H9 (cell line): ENCODE data around the gene QARS1. TPM values are rescaled to one million over a fixed set of nuclear protein-coding genes. Genes with fewer than 3 reads are reported as not detected.

Experiments used
- DNase-seq: peaks from one replicate; pipeline ENCODE4 v3.0.0-alpha.2; 2017
- H2AFZ ChIP-seq: one replicate; pipeline ENCODE4 v1.6.1; 2013; ENCODE audit warnings: mild to moderate bottlenecking, low read length, control low read depth, moderate library complexity
- H2AK5ac ChIP-seq: 2 replicates; pipeline ENCODE4 v1.6.1; 2013; ENCODE audit warnings: low read length, control low read depth, mixed read lengths; ENCODE audit not compliant: insufficient read length
- H2BK120ac ChIP-seq: one replicate; pipeline ENCODE4 v1.6.1; 2013; ENCODE audit warnings: low read depth, mild to moderate bottlenecking, low read length, control low read depth, inconsistent platforms; ENCODE audit not compliant: poor library complexity, severe bottlenecking
- H2BK12ac ChIP-seq: 2 replicates; pipeline ENCODE4 v1.6.1; 2013; ENCODE audit warnings: low read length, control low read depth, mixed read lengths, low read depth; ENCODE audit not compliant: insufficient read length
- H2BK15ac ChIP-seq: 2 replicates; pipeline ENCODE4 v1.6.1; 2013; ENCODE audit warnings: low read depth, low read length, control low read depth
- H2BK20ac ChIP-seq: one replicate; pipeline ENCODE4 v1.6.1; 2013; ENCODE audit warnings: low read depth, mild to moderate bottlenecking, low read length, control low read depth, inconsistent platforms; ENCODE audit not compliant: poor library complexity, severe bottlenecking
- H2BK5ac ChIP-seq: 2 replicates; pipeline ENCODE4 v1.6.1; 2013; ENCODE audit warnings: low read length, control low read depth, mixed read lengths; ENCODE audit not compliant: insufficient read length
- H3K14ac ChIP-seq: 2 replicates; pipeline ENCODE4 v1.6.1; 2013; ENCODE audit warnings: low read length, control low read depth; ENCODE audit not compliant: insufficient read depth
- H3K18ac ChIP-seq: 2 replicates; pipeline ENCODE4 v1.6.1; 2013; ENCODE audit warnings: low read depth, mild to moderate bottlenecking, mixed read lengths, low read length, control low read depth; ENCODE audit not compliant: insufficient read length
- H3K23ac ChIP-seq: 2 replicates; pipeline ENCODE4 v1.6.1; 2013; ENCODE audit warnings: low read length, control low read depth, mixed read lengths, low read depth; ENCODE audit not compliant: insufficient read length
- H3K23me2 ChIP-seq: 2 replicates; pipeline ENCODE4 v1.6.1; 2013; ENCODE audit warnings: low read depth, mild to moderate bottlenecking, mixed read lengths, low read length, control low read depth; ENCODE audit not compliant: insufficient read length, poor library complexity, severe bottlenecking
- H3K27ac ChIP-seq: 2 replicates; pipeline ENCODE4 v1.5.1; 2013; ENCODE audit warnings: low read length, control low read depth, mixed read lengths, low read depth; ENCODE audit not compliant: insufficient read length
- H3K27me3 ChIP-seq: 2 replicates; pipeline ENCODE4 v1.6.1; 2013; ENCODE audit warnings: low read length, control low read depth, inconsistent platforms; ENCODE audit not compliant: insufficient read depth
- H3K4ac ChIP-seq: 2 replicates; pipeline ENCODE4 v1.6.1; 2013; ENCODE audit warnings: low read depth, mild to moderate bottlenecking, control low read depth, inconsistent platforms, low read length, moderate library complexity
- H3K4me1 ChIP-seq: 2 replicates; pipeline ENCODE4 v1.6.1; 2013; ENCODE audit warnings: low read length, control low read depth, inconsistent platforms; ENCODE audit not compliant: insufficient read depth
- H3K4me2 ChIP-seq: 2 replicates; pipeline ENCODE4 v1.6.1; 2013; ENCODE audit warnings: low read length, control low read depth, mixed read lengths; ENCODE audit not compliant: insufficient read length, insufficient read depth
- H3K56ac ChIP-seq: 2 replicates; pipeline ENCODE4 v1.6.1; 2013; ENCODE audit warnings: low read depth, mild to moderate bottlenecking, mixed read lengths, low read length, control low read depth; ENCODE audit not compliant: insufficient read length
- H3K79me1 ChIP-seq: 2 replicates; pipeline ENCODE4 v1.6.1; 2013; ENCODE audit warnings: low read depth, mild to moderate bottlenecking, moderate library complexity, low read length, control low read depth, inconsistent platforms; ENCODE audit not compliant: insufficient read depth, poor library complexity, severe bottlenecking
- H3K79me2 ChIP-seq: 2 replicates; pipeline ENCODE4 v1.6.1; 2013; ENCODE audit warnings: low read length, control low read depth, inconsistent platforms; ENCODE audit not compliant: insufficient read depth
- H3K9ac ChIP-seq: 2 replicates; pipeline ENCODE4 v1.6.1; 2013; ENCODE audit warnings: low read length, control low read depth, mixed read lengths; ENCODE audit not compliant: insufficient read length; ENCODE audit errors: extremely low read depth
- H3K9me3 ChIP-seq: one replicate; pipeline ENCODE4 v1.6.1; 2013; ENCODE audit warnings: low read depth, low read length, inconsistent platforms; ENCODE audit not compliant: control insufficient read depth
- H3T11ph ChIP-seq: one replicate; pipeline ENCODE4 v1.6.1; 2013; ENCODE audit warnings: mild to moderate bottlenecking, low read length, control low read depth, inconsistent platforms
- H4K20me1 ChIP-seq: one replicate; pipeline ENCODE4 v1.6.1; 2013; ENCODE audit not compliant: control insufficient read depth, insufficient read length, insufficient read depth
- H4K5ac ChIP-seq: 2 replicates; pipeline ENCODE4 v1.6.1; 2013; ENCODE audit warnings: low read depth, mild to moderate bottlenecking, mixed read lengths, low read length, control low read depth; ENCODE audit not compliant: insufficient read length
- H4K8ac ChIP-seq: replicated peaks from 2 replicates; pipeline ENCODE4 v1.6.1; 2013; ENCODE audit warnings: low read length, control low read depth, mixed read lengths, low read depth; ENCODE audit not compliant: insufficient read length
- H4K91ac ChIP-seq: 2 replicates; pipeline ENCODE4 v1.6.1; 2013; ENCODE audit warnings: low read depth, mild to moderate bottlenecking, moderate library complexity, mixed read lengths, low read length, control low read depth; ENCODE audit not compliant: insufficient read length
- H3K27ac Mint-ChIP-seq, 3 experiments: 2 replicates in 2 of 3; 3 replicates in 1 of 3; pipeline ENCODE4 v1.8.0; 2020 to 2021; ENCODE audit warnings: mixed read lengths in 3 of 3, mild to moderate bottlenecking in 1 of 3, moderate library complexity in 1 of 3
- H3K27me3 Mint-ChIP-seq: 2 replicates; pipeline ENCODE4 v1.8.0; 2021; ENCODE audit warnings: low read depth, mild to moderate bottlenecking, moderate library complexity, mixed read lengths
- H3K36me3 Mint-ChIP-seq, 3 experiments: 2 replicates in 2 of 3; 3 replicates in 1 of 3; pipeline ENCODE4 v1.8.0; 2020 to 2021; ENCODE audit warnings: low read depth in 3 of 3, mixed read lengths in 3 of 3; ENCODE audit not compliant: insufficient read depth in 1 of 3
- H3K4me1 Mint-ChIP-seq, 2 experiments: 2 replicates each; pipeline ENCODE4 v1.8.0; 2020; ENCODE audit warnings: mixed read lengths in 2 of 2
- H3K4me3 Mint-ChIP-seq, 2 experiments: 2 replicates in 1 of 2; 3 replicates in 1 of 2; pipeline ENCODE4 v1.8.0; 2020 to 2021; ENCODE audit warnings: mild to moderate bottlenecking in 2 of 2, mixed read lengths in 2 of 2, moderate library complexity in 1 of 2
- H3K9me3 Mint-ChIP-seq, 2 experiments: 2 replicates in 1 of 2; 3 replicates in 1 of 2; pipeline ENCODE4 v1.8.0; 2020; ENCODE audit warnings: mild to moderate bottlenecking in 2 of 2, mixed read lengths in 2 of 2, moderate library complexity in 1 of 2
- WGBS: extraction: QIAGEN DNeasy Blood & Tissue Kit; methylation state at CpG from one replicate; pipeline ENCODE4 v1.1.7; 2013; ENCODE audit warnings: missing lambda C conversion rate, low lambda C conversion rate, mixed read lengths; ENCODE audit not compliant: insufficient read length; ENCODE audit errors: extremely low coverage; 5-methylcytosine and 5-hydroxymethylcytosine counted together
- total RNA-seq: library from RNA; stranded (reverse); gene quantifications from 2 replicates; pipeline ENCODE4 v1.2.1, GENCODE V29; 2021
- TF ChIP-seq, protein P1 (sequence below): fragments of 200-600 bp; sonication (generic); conservative IDR thresholded peaks from 3 replicates; pipeline ENCODE4 v1.8.0; 2021; ENCODE audit warnings: antibody characterized with exemption, mild to moderate bottlenecking

The QARS1 gene
- total RNA-seq, 1 experiment from 2014 or later, result 390 TPM

DNA sequence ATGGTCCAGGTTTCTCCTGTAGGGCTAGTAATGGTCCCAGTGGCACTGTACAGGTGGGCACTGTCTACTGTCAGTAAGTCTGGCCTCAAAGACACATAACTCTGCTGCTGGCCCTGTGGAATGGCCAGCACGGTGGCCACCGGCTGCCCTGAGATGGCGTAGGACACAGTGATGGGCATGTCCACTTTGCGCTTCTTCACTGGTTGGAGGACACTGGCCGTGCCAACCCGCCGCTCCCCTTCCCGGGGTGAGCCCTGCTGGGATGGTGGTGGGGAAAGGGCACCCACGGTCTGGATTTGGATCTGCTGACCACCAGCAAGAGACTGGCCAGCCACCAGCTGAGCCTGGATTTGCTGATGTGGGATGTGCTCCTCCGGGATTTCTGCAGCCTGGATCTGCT is 47.3 kb downstream of the QARS1 start:
- no peak overlapping the region for H2BK120ac ChIP-seq
- H4K91ac ChIP-seq, result no peak overlapping the region
- H3K23me2 ChIP-seq, result no peaks in the 10 kb centered on the region
- H3K36me3 Mint-ChIP-seq, result peaks cover 32 to 83% (median 58%) of the 10 kb centered on the region in 3 experiments; a peak in 6 of 7 replicates
- TF ChIP-seq, protein P1, sequence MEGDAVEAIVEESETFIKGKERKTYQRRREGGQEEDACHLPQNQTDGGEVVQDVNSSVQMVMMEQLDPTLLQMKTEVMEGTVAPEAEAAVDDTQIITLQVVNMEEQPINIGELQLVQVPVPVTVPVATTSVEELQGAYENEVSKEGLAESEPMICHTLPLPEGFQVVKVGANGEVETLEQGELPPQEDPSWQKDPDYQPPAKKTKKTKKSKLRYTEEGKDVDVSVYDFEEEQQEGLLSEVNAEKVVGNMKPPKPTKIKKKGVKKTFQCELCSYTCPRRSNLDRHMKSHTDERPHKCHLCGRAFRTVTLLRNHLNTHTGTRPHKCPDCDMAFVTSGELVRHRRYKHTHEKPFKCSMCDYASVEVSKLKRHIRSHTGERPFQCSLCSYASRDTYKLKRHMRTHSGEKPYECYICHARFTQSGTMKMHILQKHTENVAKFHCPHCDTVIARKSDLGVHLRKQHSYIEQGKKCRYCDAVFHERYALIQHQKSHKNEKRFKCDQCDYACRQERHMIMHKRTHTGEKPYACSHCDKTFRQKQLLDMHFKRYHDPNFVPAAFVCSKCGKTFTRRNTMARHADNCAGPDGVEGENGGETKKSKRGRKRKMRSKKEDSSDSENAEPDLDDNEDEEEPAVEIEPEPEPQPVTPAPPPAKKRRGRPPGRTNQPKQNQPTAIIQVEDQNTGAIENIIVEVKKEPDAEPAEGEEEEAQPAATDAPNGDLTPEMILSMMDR, result no peak
- no peaks in the 10 kb centered on the region for H3K4me1 ChIP-seq
- H3K27ac ChIP-seq, result no peak overlapping the region
- H3K56ac ChIP-seq, result no peak overlapping the region
- no peak overlapping the region for H2AK5ac ChIP-seq
- no peaks in the 10 kb centered on the region for H3K27me3 Mint-ChIP-seq
- no peak overlapping the region for H4K8ac ChIP-seq
- no peak overlapping the region for H3K27ac Mint-ChIP-seq
- no peaks in the 10 kb centered on the region for H3K4me1 Mint-ChIP-seq
- no peak overlapping the region for H3T11ph ChIP-seq
- H3K9me3 Mint-ChIP-seq, result no peaks in the 10 kb centered on the region
- H2BK15ac ChIP-seq, result no peak overlapping the region
- H3K9me3 ChIP-seq, result no peaks in the 10 kb centered on the region
- no peaks in the 10 kb centered on the region for H4K20me1 ChIP-seq
- no peak overlapping the region for H3K14ac ChIP-seq
- no peak overlapping the region for H3K23ac ChIP-seq
- H3K4me2 ChIP-seq, result no peak overlapping the region
- no peak overlapping the region for H2AFZ ChIP-seq
- no peaks in the 10 kb centered on the region for H3K27me3 ChIP-seq
- H4K5ac ChIP-seq, result no peak overlapping the region
- no peak overlapping the region for H3K4me3 Mint-ChIP-seq
- no peaks in the 10 kb centered on the region for H3K79me2 ChIP-seq
- no peak overlapping the region for H3K18ac ChIP-seq
- no peak overlapping the region for H3K9ac ChIP-seq
- no peaks in the 10 kb centered on the region for H3K79me1 ChIP-seq
- DNase-seq, result no peak
- H2BK20ac ChIP-seq, result no peak overlapping the region
- H2BK12ac ChIP-seq, result no peak overlapping the region
- no peak overlapping the region for H2BK5ac ChIP-seq
- no CpG with 5 or more reads among the region's 10 CpGs for WGBS
- H3K4ac ChIP-seq, result no peak overlapping the region
